Liver (tissue), 9 donors: ENCODE results near the gene MSLN. TPM values are rescaled to one million over a fixed set of nuclear protein-coding genes. Genes with fewer than 3 reads are reported as not detected.

Experiments used
- DNase-seq: peaks from one replicate; pipeline ENCODE4 v3.0.0-alpha.2; 2017; ENCODE audit warnings: low spot score
- H3K27ac ChIP-seq, 2 donors: one replicate each; pipeline ENCODE4 v1.7.0; 2013; ENCODE audit warnings: inconsistent platforms in 2 of 2, low read length in 2 of 2, control low read depth in 1 of 2, low read depth in 1 of 2, mild to moderate bottlenecking in 1 of 2
- H3K27me3 ChIP-seq, 4 donors: one replicate each; pipeline versions ENCODE4 v1.6.1 to v1.7.0; 2013; ENCODE audit warnings: low read length in 3 of 4, inconsistent platforms in 1 of 4, mild to moderate bottlenecking in 1 of 4, moderate library complexity in 1 of 4; ENCODE audit not compliant: control insufficient read depth in 4 of 4, insufficient read depth in 4 of 4
- H3K36me3 ChIP-seq, 4 donors: one replicate each; pipeline versions ENCODE4 v1.6.1 to v1.7.0; 2013; ENCODE audit warnings: low read length in 3 of 4, mild to moderate bottlenecking in 3 of 4, low read depth in 1 of 4, moderate library complexity in 1 of 4; ENCODE audit not compliant: control insufficient read depth in 4 of 4, insufficient read depth in 3 of 4
- H3K4me1 ChIP-seq, 4 donors: one replicate each; pipeline versions ENCODE4 v1.6.1 to v1.7.0; 2013; ENCODE audit warnings: low read length in 3 of 4, mild to moderate bottlenecking in 3 of 4, moderate library complexity in 1 of 4; ENCODE audit not compliant: control insufficient read depth in 4 of 4, insufficient read depth in 4 of 4
- H3K4me3 ChIP-seq, 3 donors: one replicate each; pipeline versions ENCODE4 v1.6.1 to v1.7.0; 2013; ENCODE audit warnings: low read length in 3 of 3, control low read depth in 1 of 3, low read depth in 1 of 3, mild to moderate bottlenecking in 1 of 3
- H3K9ac ChIP-seq, 2 donors: one replicate each; pipeline ENCODE4 v1.7.0; 2013; ENCODE audit warnings: low read length in 2 of 2, mild to moderate bottlenecking in 2 of 2, moderate library complexity in 2 of 2, control low read depth in 1 of 2, low read depth in 1 of 2
- H3K9me3 ChIP-seq, 4 donors: one replicate each; pipeline versions ENCODE4 v1.6.1 to v1.7.0; 2013; ENCODE audit warnings: low read length in 3 of 4; ENCODE audit not compliant: control insufficient read depth in 4 of 4
- EGR1 ChIP-seq, 2 donors: IDR thresholded peaks; 2 replicates each; pipeline ENCODE4 v1.6.1; 2016 to 2018; ENCODE audit warnings: antibody characterized with exemption in 2 of 2, low read depth in 2 of 2
- FOXA1 ChIP-seq: IDR thresholded peaks from 2 replicates; pipeline ENCODE4 v1.6.1; 2016; ENCODE audit warnings: antibody characterized with exemption
- FOXA2 ChIP-seq: IDR thresholded peaks from 2 replicates; pipeline ENCODE4 v1.6.1; 2016; ENCODE audit warnings: antibody characterized with exemption
- GABPA ChIP-seq, 2 donors: IDR thresholded peaks in 1 of 2; conservative IDR thresholded peaks in 1 of 2; 2 replicates each; pipeline ENCODE4 v1.6.1; 2016; ENCODE audit warnings: antibody characterized with exemption in 2 of 2, mild to moderate bottlenecking in 1 of 2, moderate library complexity in 1 of 2
- HNF4A ChIP-seq, 2 donors: conservative IDR thresholded peaks; 2 replicates each; pipeline ENCODE4 v1.6.1; 2016; ENCODE audit warnings: antibody characterized with exemption in 2 of 2, mild to moderate bottlenecking in 2 of 2
- HNF4G ChIP-seq: IDR thresholded peaks from 2 replicates; pipeline ENCODE4 v1.6.1; 2016; ENCODE audit warnings: antibody characterized with exemption
- JUND ChIP-seq, 2 donors: IDR thresholded peaks; 2 replicates each; pipeline ENCODE4 v1.6.1; 2016; ENCODE audit warnings: antibody characterized with exemption in 2 of 2
- RAD21 ChIP-seq, 2 donors: IDR thresholded peaks; 2 replicates each; pipeline ENCODE4 v1.6.1; 2016; ENCODE audit warnings: antibody characterized with exemption in 2 of 2, mild to moderate bottlenecking in 2 of 2
- RXRA ChIP-seq, 2 donors: IDR thresholded peaks; 2 replicates each; pipeline ENCODE4 v1.6.1; 2017 to 2018; ENCODE audit warnings: antibody characterized with exemption in 2 of 2, mild to moderate bottlenecking in 1 of 2
- TAF1 ChIP-seq: conservative IDR thresholded peaks from 2 replicates; pipeline ENCODE4 v1.6.1; 2016; ENCODE audit warnings: antibody characterized with exemption, mild to moderate bottlenecking
- YY1 ChIP-seq: IDR thresholded peaks from 2 replicates; pipeline ENCODE4 v1.6.1; 2016; ENCODE audit warnings: antibody characterized with exemption, mild to moderate bottlenecking
- WGBS: extraction: QIAGEN DNeasy Blood & Tissue Kit; methylation state at CpG from one replicate; pipeline ENCODE4 v1.1.7; 2013; 5-methylcytosine and 5-hydroxymethylcytosine counted together
- polyA plus RNA-seq, 2 donors: library from polyadenylated mRNA; stranded (reverse) in 1 of 2; unstranded in 1 of 2; fragments of 200-250 nt in 1 of 2; fragments of >200 nt in 1 of 2; fragmentation: Nextera tagmentation in 1 of 2; extraction: Ambion mirVana in 1 of 2; gene quantifications; one replicate each; pipeline versions ENCODE4 v1.2.1 to v1.2.3, GENCODE V29; 2013 to 2015
- total RNA-seq, 2 donors: library from RNA; depleted of rRNA; stranded (reverse); fragments of >200 nt; gene quantifications; one replicate each; pipeline ENCODE4 v1.2.3, GENCODE V29; 2014
- TF ChIP-seq, protein P1 (sequence below): fragments of 150-350 bp; IDR thresholded peaks from 2 replicates; pipeline ENCODE4 v1.5.1; 2017; ENCODE audit warnings: improper control_type of control experiment, low read depth, low read length; ENCODE audit not compliant: missing input control
- donor health status: healthy.
- donor health status: healthy.
- donor health status: healthy.
- donor health status: healthy.
- donor health status: healthy.

The MSLN gene
- total RNA-seq (under 1 TPM; 0.08 to 0.65 TPM), polyA plus RNA-seq (under 1 TPM in 1 of 2 donors, not detected in 1; 0.03 TPM)

DNA sequence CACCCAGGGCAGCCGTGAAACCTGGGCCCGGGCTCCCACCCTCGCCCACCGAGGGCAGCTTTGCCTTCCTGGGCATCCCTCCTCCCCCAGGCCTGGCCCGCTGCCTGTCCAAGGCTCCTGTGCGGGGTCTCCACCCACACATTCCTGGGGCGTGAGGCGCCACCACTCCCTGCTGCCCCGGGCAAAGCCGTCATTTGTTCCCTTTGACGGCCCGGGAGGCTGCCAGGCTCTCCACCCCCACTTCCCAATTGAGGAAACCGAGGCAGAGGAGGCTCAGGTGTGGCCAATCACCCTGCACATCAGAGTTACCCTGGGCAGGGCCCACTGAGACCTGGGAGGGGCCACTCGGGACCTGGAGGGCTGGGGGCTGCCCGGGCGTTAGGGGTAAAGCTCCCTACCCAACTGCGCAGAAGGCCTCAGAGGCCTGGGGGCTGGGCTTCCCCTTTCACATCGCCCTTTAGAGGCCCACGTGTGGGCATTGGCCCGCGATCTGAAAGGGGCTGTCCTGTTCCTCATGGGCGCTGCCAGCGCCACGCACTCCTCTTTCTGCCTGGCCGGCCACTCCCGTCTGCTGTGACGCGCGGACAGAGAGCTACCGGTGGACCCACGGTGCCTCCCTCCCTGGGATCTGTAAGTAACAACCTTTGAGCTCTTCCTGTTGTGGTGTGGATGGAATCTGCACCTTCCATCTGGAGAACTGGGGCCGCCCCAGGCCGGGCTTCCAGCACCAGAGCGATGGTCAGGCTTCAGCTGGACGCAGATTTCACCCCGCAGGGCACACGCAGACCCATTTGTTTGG lies at the start of gene MSLN:
MSLN (plus strand) TSS at position 190 of the 799 bp plus-strand sequence. CDS start 1,947 bp downstream, outside the sequence.
- no peak for TF ChIP-seq HNF4G
- no peak for TF ChIP-seq JUND (IDR thresholded peaks at IDR 0.05)
- TF ChIP-seq HNF4A (conservative IDR thresholded peaks at IDR 0.05), result no peak
- TF ChIP-seq RAD21 (IDR thresholded peaks at IDR 0.05), result no peak

DNA sequence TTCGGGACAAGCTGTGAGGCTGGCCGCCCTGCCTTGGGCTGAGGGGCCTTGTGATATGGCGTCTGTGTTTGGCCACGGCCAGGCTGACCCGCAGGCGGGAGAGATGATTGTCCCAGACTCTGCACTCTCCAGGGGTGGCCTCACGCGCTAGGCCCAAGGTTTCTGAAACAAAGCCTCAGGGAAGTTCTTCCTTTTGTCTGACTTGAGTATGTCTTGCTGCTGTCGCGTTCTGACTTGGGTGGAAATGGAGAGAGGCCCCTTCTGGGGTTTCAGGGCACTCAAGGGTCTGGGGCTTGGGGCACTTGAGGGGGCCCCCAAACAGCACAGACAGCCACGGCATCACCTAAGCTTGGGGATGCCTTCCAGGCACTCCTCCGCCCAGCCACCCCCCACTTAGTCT lies 49.5 kb upstream of the MSLN start:
- Histone ChIP-seq H3K36me3 (no peaks in the 10 kb centered on the region), H3K4me3 (no peak overlapping the region), H3K27me3 (peaks cover 4 to 18% (median 6%) of the 10 kb centered on the region in 4 donors)

More for the DNA sequence above, at the start of gene MSLN:
- H3K9me3 ChIP-seq, result peaks cover 0 to 5% (median 0%) of the 10 kb centered on the region in 4 donors
- 72% methylated on average over 37 of the region's 37 CpGs for WGBS
- no peak for DNase-seq
- H3K4me1 ChIP-seq, result peaks cover 0 to 1% (median 0%) of the 10 kb centered on the region in 4 donors
- no peaks in the 10 kb centered on the region for H3K36me3 ChIP-seq
- no peak within 1 kb of the TSS for H3K27ac ChIP-seq
- H3K27me3 ChIP-seq, result no peaks in the 10 kb centered on the region
- H3K9ac ChIP-seq, result no peak within 1 kb of the TSS
- no peak within 1 kb of the TSS for H3K4me3 ChIP-seq

DNA sequence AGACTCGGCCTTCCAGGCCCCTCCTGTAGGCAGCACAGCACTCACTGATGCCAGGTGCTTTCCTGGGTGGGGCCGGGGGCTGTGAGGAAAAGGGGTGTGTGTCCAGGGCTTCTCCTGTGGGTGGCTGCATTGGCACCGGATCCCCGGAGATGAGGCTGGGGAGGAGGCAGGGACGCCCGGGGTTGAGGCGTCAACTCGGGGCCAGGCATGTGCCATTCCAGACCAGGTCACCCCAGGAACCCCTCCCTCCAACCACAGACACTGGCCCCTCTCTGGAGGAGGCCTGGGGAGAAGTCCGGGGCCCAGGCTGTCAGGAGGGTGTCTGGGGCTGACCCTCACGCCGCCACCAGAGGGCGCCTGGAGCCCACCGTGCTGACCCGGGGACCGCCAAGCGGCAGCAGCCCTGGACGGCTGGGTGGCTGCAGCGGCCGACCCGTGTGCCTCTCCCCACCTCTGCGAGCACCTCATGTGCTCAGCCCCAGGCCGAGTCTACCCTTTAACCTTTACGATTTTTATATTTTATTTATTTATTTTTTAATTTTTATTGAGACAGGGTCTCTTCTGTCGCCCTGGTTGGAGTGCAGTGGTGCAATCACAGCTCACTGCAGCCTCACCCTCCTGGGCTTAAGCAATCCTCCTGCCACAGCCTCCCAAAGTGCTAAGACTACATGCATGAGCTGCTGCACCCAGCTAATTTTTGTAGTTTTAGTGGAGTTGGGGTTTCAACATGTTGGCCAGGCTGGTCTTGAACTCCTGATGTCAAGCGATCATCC lies 48.8 kb upstream of the MSLN start:
- WGBS, result 12% methylated on average over 25 of the region's 25 CpGs
- no peak overlapping the region for H3K9ac ChIP-seq
- TF ChIP-seq, protein P1, sequence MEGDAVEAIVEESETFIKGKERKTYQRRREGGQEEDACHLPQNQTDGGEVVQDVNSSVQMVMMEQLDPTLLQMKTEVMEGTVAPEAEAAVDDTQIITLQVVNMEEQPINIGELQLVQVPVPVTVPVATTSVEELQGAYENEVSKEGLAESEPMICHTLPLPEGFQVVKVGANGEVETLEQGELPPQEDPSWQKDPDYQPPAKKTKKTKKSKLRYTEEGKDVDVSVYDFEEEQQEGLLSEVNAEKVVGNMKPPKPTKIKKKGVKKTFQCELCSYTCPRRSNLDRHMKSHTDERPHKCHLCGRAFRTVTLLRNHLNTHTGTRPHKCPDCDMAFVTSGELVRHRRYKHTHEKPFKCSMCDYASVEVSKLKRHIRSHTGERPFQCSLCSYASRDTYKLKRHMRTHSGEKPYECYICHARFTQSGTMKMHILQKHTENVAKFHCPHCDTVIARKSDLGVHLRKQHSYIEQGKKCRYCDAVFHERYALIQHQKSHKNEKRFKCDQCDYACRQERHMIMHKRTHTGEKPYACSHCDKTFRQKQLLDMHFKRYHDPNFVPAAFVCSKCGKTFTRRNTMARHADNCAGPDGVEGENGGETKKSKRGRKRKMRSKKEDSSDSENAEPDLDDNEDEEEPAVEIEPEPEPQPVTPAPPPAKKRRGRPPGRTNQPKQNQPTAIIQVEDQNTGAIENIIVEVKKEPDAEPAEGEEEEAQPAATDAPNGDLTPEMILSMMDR, result peak; percentile 88
- TF ChIP-seq RXRA (IDR thresholded peaks at IDR 0.05) (no peak), RAD21 (IDR thresholded peaks at IDR 0.05) (peak; percentile 82 to 91), HNF4G (no peak), HNF4A (conservative IDR thresholded peaks at IDR 0.05) (no peak), TAF1 (no peak)
- H3K27ac ChIP-seq, result no peak overlapping the region
- no peak overlapping the region for H3K4me3 ChIP-seq
- H3K27me3 ChIP-seq, result peaks cover 3 to 15% (median 4%) of the 10 kb centered on the region in 4 donors
- peaks cover 15 to 25% (median 18%) of the 10 kb centered on the region in 4 donors for H3K4me1 ChIP-seq
- DNase-seq, result peak; percentile 87
- peaks cover 0 to 1% (median 0%) of the 10 kb centered on the region in 4 donors for H3K36me3 ChIP-seq
- no peaks in the 10 kb centered on the region for H3K9me3 ChIP-seq

More for the DNA sequence above, 49.5 kb upstream of the MSLN start:
- DNase-seq, result no peak
- Histone ChIP-seq H3K27ac (no peak overlapping the region), H3K9me3 (no peaks in the 10 kb centered on the region), H3K9ac (no peak overlapping the region), H3K4me1 (peaks cover 9 to 18% (median 12%) of the 10 kb centered on the region in 4 donors)
- WGBS, result 66% methylated on average over 12 of the region's 12 CpGs
- no peak for TF ChIP-seq EGR1 (IDR thresholded peaks at IDR 0.05; ENCODE audit: low read depth in 2 of 2)
- TF ChIP-seq FOXA1, result no peak
- no peak for TF ChIP-seq YY1
- TF ChIP-seq GABPA (IDR thresholded peaks at IDR 0.05 in 1 of 2, conservative IDR thresholded peaks at IDR 0.05 in 1 of 2), result no peak
- TF ChIP-seq FOXA2, result no peak
- TF ChIP-seq RXRA (IDR thresholded peaks at IDR 0.05), result no peak
- TF ChIP-seq JUND (IDR thresholded peaks at IDR 0.05), result no peak
- no peak for TF ChIP-seq HNF4G
